GM12892 (cell line): Measurements from ENCODE around the gene PIWIL4.
A peak's percentile ranks its signal among the peaks of the same experiment; 100 is the strongest.

Experiments
- DNase-seq: peaks from one replicate; pipeline ENCODE4 v3.0.0; 2011; ENCODE audit not compliant: insufficient read length
- FAIRE-seq: peaks from 2 replicates; lab custom pipeline; 2011; peaks lifted over from hg19 to GRCh38; lab: Jason Lieb, UNC
- POLR2A ChIP-seq: IDR thresholded peaks from 2 replicates; pipeline ENCODE4 v1.6.1; 2011; ENCODE audit warnings: low read depth, low read length, control low read depth
- POLR2AphosphoS5 ChIP-seq: IDR thresholded peaks from 2 replicates; pipeline ENCODE4 v1.6.1; 2011; ENCODE audit warnings: low read depth, low read length, control low read depth
- TAF1 ChIP-seq: IDR thresholded peaks from 2 replicates; pipeline ENCODE4 v1.6.1; 2011; ENCODE audit warnings: low read depth, mild to moderate bottlenecking, control low read depth, low read length, borderline replicate concordance

Gene PIWIL4

GRCh38 chr11:94536386-94536785, 30.8 kb upstream of the PIWIL4 start:
- no peak for TF ChIP-seq POLR2A
- TF ChIP-seq TAF1: no peak
- no peak for TF ChIP-seq POLR2AphosphoS5
- DNase-seq (no peak), FAIRE-seq (no peak)

- DNase-seq (no peak), FAIRE-seq (peak; percentile 5)
- no peak for TF ChIP-seq TAF1
- TF ChIP-seq POLR2AphosphoS5: no peak
- no peak for TF ChIP-seq POLR2A
Measured at GRCh38 chr11:94537031-94537600, 30.1 kb upstream of the PIWIL4 start.

- DNase-seq: no peak
- no peak for TF ChIP-seq TAF1
- no peak for TF ChIP-seq POLR2A
- no peak for TF ChIP-seq POLR2AphosphoS5
- FAIRE-seq: no peak
Measured at GRCh38 chr11:94539420-94539819, 27.7 kb upstream of the PIWIL4 start.

GRCh38 chr11:94543695-94544645, 23.2 kb upstream of the PIWIL4 start, which contains the start of gene FUT4:
Gene FUT4, plus strand, starts transcription at chr11:94543921. Its CDS starts 213 bp downstream, at chr11:94544134.
- peak; percentile 62 for DNase-seq
- FAIRE-seq: peak; percentile 92
- TF ChIP-seq POLR2A (peak; percentile 51; the same call in 1 of the 2 replicates), POLR2AphosphoS5 (no peak)

GRCh38 chr11:94544646-94545263, 22.4 kb upstream of the PIWIL4 start:
- TF ChIP-seq TAF1 (no peak), POLR2A (no peak), POLR2AphosphoS5 (no peak)
- DNase-seq (no peak), FAIRE-seq (no peak)

- no peak for DNase-seq
- TF ChIP-seq TAF1 (no peak), POLR2A (no peak), POLR2AphosphoS5 (no peak)
- no peak for FAIRE-seq
Measured at GRCh38 chr11:94545264-94546161, 21.7 kb upstream of the PIWIL4 start.

GRCh38 chr11:94546162-94546470, 21.1 kb upstream of the PIWIL4 start:
- TF ChIP-seq TAF1 (no peak), POLR2AphosphoS5 (no peak), POLR2A (no peak)
- DNase-seq: no peak
- no peak for FAIRE-seq

GRCh38 chr11:94546886-94547285, 20.3 kb upstream of the PIWIL4 start:
- FAIRE-seq (peak; percentile 50), DNase-seq (no peak)
- TF ChIP-seq POLR2AphosphoS5 (no peak), POLR2A (no peak), TAF1 (no peak)

- TF ChIP-seq POLR2A (no peak), TAF1 (no peak), POLR2AphosphoS5 (no peak)
- DNase-seq (no peak), FAIRE-seq (no peak)
Measured at GRCh38 chr11:94549146-94549545, 18.0 kb upstream of the PIWIL4 start.

GRCh38 chr11:94550513-94550912, 16.7 kb upstream of the PIWIL4 start:
- no peak for TF ChIP-seq TAF1
- no peak for TF ChIP-seq POLR2A
- TF ChIP-seq POLR2AphosphoS5: no peak
- peak; percentile 60 for FAIRE-seq
- DNase-seq: no peak
